ENCODE results near the gene GALNT2.

GALNT2 gene

GRCh38 chr1:230145505-230145899, 78.5 kb downstream of the GALNT2 start:
- no peak for DNase-seq (ENCODE audit: low read depth in 2 of 2)

- DNase-seq (ENCODE audit: low read depth in 2 of 2), result no peak
These were observed 79.0 kb downstream of the GALNT2 start for GRCh38 chr1:230145953-230146476.

GRCh38 chr1:230146709-230147108, 79.7 kb downstream of the GALNT2 start:
- no peak for DNase-seq (ENCODE audit: low read depth in 2 of 2)

GRCh38 chr1:230147253-230148125, 80.5 kb downstream of the GALNT2 start:
- DNase-seq (ENCODE audit: low read depth in 2 of 2), result no peak

GRCh38 chr1:230148126-230148652, 81.2 kb downstream of the GALNT2 start:
- no peak for DNase-seq (ENCODE audit: low read depth in 2 of 2)

- no peak for DNase-seq (ENCODE audit: low read depth in 2 of 2)
These were observed 81.9 kb downstream of the GALNT2 start for GRCh38 chr1:230148768-230149469.

- DNase-seq (ENCODE audit: low read depth in 2 of 2), result no peak
These were observed 82.9 kb downstream of the GALNT2 start for GRCh38 chr1:230149751-230150584.

- no peak for DNase-seq (ENCODE audit: low read depth in 2 of 2)
These were observed 83.6 kb downstream of the GALNT2 start for GRCh38 chr1:230150615-230151014.

GRCh38 chr1:230151924-230152468, 85.0 kb downstream of the GALNT2 start:
- DNase-seq (ENCODE audit: low read depth in 2 of 2), result no peak

- DNase-seq (ENCODE audit: low read depth in 2 of 2), result no peak
These were observed 86.0 kb downstream of the GALNT2 start for GRCh38 chr1:230152999-230153398.

- DNase-seq (ENCODE audit: low read depth in 2 of 2), result no peak
These were observed 86.7 kb downstream of the GALNT2 start for GRCh38 chr1:230153641-230154296.

GRCh38 chr1:230155021-230155420, 88.0 kb downstream of the GALNT2 start:
- no peak for DNase-seq (ENCODE audit: low read depth in 2 of 2)

GRCh38 chr1:230156068-230156467, 89.0 kb downstream of the GALNT2 start:
- DNase-seq (ENCODE audit: low read depth in 2 of 2), result no peak

GRCh38 chr1:230156536-230156935, 89.5 kb downstream of the GALNT2 start:
- DNase-seq (ENCODE audit: low read depth in 2 of 2), result no peak

GRCh38 chr1:230157420-230158390, 90.7 kb downstream of the GALNT2 start:
- DNase-seq (ENCODE audit: low read depth in 2 of 2), result no peak

GRCh38 chr1:230158415-230159291, 91.6 kb downstream of the GALNT2 start:
- no peak for DNase-seq (ENCODE audit: low read depth in 2 of 2)

GRCh38 chr1:230159580-230159979, 92.5 kb downstream of the GALNT2 start:
- DNase-seq (ENCODE audit: low read depth in 2 of 2), result no peak

GRCh38 chr1:230160957-230161771, 94.1 kb downstream of the GALNT2 start:
- no peak for DNase-seq (ENCODE audit: low read depth in 2 of 2)

Measured in stimulated activated CD4-positive, alpha-beta T cell treated with anti-CD3 and anti-CD28 coated beads, Interleukin-4, amount 100 ng/mL, for 48 hours (primary cell).